WTC11 (cell line): ENCODE data around the gene CD180. TPM values are rescaled to one million over a fixed set of nuclear protein-coding genes. Genes with fewer than 3 reads are reported as not detected.

Source experiments
- ATAC-seq: fragments of 200-7000 bp; cut with Tn5 transposase; 2 replicates; pipeline ENCODE4 v1.10.0; 2021; ENCODE audit warnings: mild to moderate bottlenecking, moderate library complexity
- CTCF ChIA-PET: fragments of 300-600 bp; sonication (Branson Sonifier 250); formaldehyde crosslinking; loops from one replicate; lab custom pipeline; 2021; ENCODE audit warnings: antibody characterized with exemption; lab: Charles Lee
- POLR2A ChIA-PET: fragments of 350-600 bp; sonication (Branson Sonifier 250); formaldehyde crosslinking; loops from one replicate; lab custom pipeline; 2021; ENCODE audit warnings: antibody characterized with exemption; lab: Charles Lee
- DNase-seq: peaks from one replicate; pipeline ENCODE4 v3.0.0; 2021; ENCODE audit warnings: low spot score
- H3K27ac Mint-ChIP-seq: 2 replicates; pipeline ENCODE4 v1.8.0; 2021; ENCODE audit warnings: mixed read lengths
- H3K27me3 Mint-ChIP-seq: 2 replicates; pipeline ENCODE4 v1.8.0; 2021; ENCODE audit warnings: low read depth, mild to moderate bottlenecking, moderate library complexity, mixed read lengths
- H3K36me3 Mint-ChIP-seq: 2 replicates; pipeline ENCODE4 v1.8.0; 2021; ENCODE audit warnings: mixed read lengths
- H3K4me1 Mint-ChIP-seq: 2 replicates; pipeline ENCODE4 v1.8.0; 2022; ENCODE audit warnings: mixed read lengths
- H3K4me3 Mint-ChIP-seq: 2 replicates; pipeline ENCODE4 v1.8.0; 2021; ENCODE audit warnings: mild to moderate bottlenecking, moderate library complexity, mixed read lengths
- H3K9me3 Mint-ChIP-seq: 2 replicates; pipeline ENCODE4 v1.8.0; 2021; ENCODE audit warnings: mixed read lengths
- CREB1 ChIP-seq: sonication (generic); formaldehyde crosslinking; IDR thresholded peaks from 2 replicates; pipeline ENCODE4 v1.8.0; 2023; ENCODE audit warnings: mild to moderate bottlenecking, missing genetic modification reagents
- EMX1 ChIP-seq: fragments of 250-450 bp; sonication (Bioruptor Pico); IDR thresholded peaks from 2 replicates; pipeline ENCODE4 v1.8.0; 2021; ENCODE audit warnings: mild to moderate bottlenecking
- ETV6 ChIP-seq: sonication (generic); formaldehyde crosslinking; IDR thresholded peaks from 2 replicates; pipeline ENCODE4 v1.8.1; 2022; ENCODE audit warnings: mild to moderate bottlenecking, missing genetic modification reagents
- GTF2I ChIP-seq: fragments of 250-450 bp; sonication (Bioruptor Pico); conservative IDR thresholded peaks from 2 replicates; pipeline ENCODE4 v1.4.0; 2021; ENCODE audit warnings: mild to moderate bottlenecking
- HMGA2 ChIP-seq: fragments of 250-450 bp; sonication (Bioruptor Pico); IDR thresholded peaks from 2 replicates; pipeline ENCODE4 v1.4.0; 2021; ENCODE audit warnings: mild to moderate bottlenecking, moderate library complexity
- NFATC4 ChIP-seq: fragments of 250-450 bp; sonication (Bioruptor Pico); IDR thresholded peaks from 2 replicates; pipeline ENCODE4 v1.9.0; 2021; ENCODE audit warnings: mild to moderate bottlenecking
- OVOL2 ChIP-seq: fragments of 250-450 bp; sonication (Bioruptor Pico); IDR thresholded peaks from 2 replicates; pipeline ENCODE4 v1.9.0; 2021; ENCODE audit warnings: mild to moderate bottlenecking, borderline replicate concordance
- RORB ChIP-seq: fragments of 250-450 bp; sonication (Bioruptor Pico); IDR thresholded peaks from 2 replicates; pipeline ENCODE4 v1.9.0; 2021; ENCODE audit warnings: mild to moderate bottlenecking
- TCF7 ChIP-seq: sonication (generic); formaldehyde crosslinking; IDR thresholded peaks from 2 replicates; pipeline ENCODE4 v1.8.0; 2022; ENCODE audit warnings: mild to moderate bottlenecking, low read depth, missing genetic modification reagents, moderate library complexity
- TP53 ChIP-seq: sonication (generic); formaldehyde crosslinking; IDR thresholded peaks from 2 replicates; pipeline ENCODE4 v1.8.1; 2023; ENCODE audit warnings: mild to moderate bottlenecking, missing genetic modification reagents
- ZNF121 ChIP-seq: sonication (generic); formaldehyde crosslinking; IDR thresholded peaks from 2 replicates; pipeline ENCODE4 v1.8.0; 2023; ENCODE audit warnings: missing genetic modification reagents
- ZNF416 ChIP-seq: fragments of 250-450 bp; sonication (Bioruptor Pico); IDR thresholded peaks from 2 replicates; pipeline ENCODE4 v1.9.0; 2021; ENCODE audit warnings: mild to moderate bottlenecking, inconsistent platforms
- total RNA-seq: library from RNA; stranded (reverse); gene quantifications from 3 replicates; pipeline ENCODE4 v1.2.3, GENCODE V29; 2021
- TF ChIP-seq, protein P1 (sequence below): fragments of 250-450 bp; sonication (Bioruptor Pico); IDR thresholded peaks from 2 replicates; pipeline ENCODE4 v1.9.0; 2021; ENCODE audit warnings: mild to moderate bottlenecking, borderline replicate concordance
- TF ChIP-seq, protein P2 (sequence below): sonication (generic); formaldehyde crosslinking; IDR thresholded peaks from 2 replicates; pipeline ENCODE4 v1.8.0; 2023; ENCODE audit warnings: mild to moderate bottlenecking, missing genetic modification reagents
- TF ChIP-seq, protein P3 (sequence below): fragments of 200-600 bp; IDR thresholded peaks from 2 replicates; pipeline ENCODE4 v1.8.0; 2022; ENCODE audit warnings: antibody characterized with exemption
- TF ChIP-seq, protein P4 (sequence below): sonication (generic); formaldehyde crosslinking; IDR thresholded peaks from 2 replicates; pipeline ENCODE4 v1.8.1; 2023; ENCODE audit warnings: mild to moderate bottlenecking, missing genetic modification reagents
- TF ChIP-seq, protein P5 (sequence below): fragments of 250-450 bp; sonication (Bioruptor Pico); IDR thresholded peaks from 2 replicates; pipeline ENCODE4 v1.9.0; 2021; ENCODE audit warnings: moderate library complexity, mild to moderate bottlenecking, inconsistent platforms, borderline replicate concordance
- TF ChIP-seq, protein P6 (sequence below): sonication (generic); formaldehyde crosslinking; IDR thresholded peaks from 2 replicates; pipeline ENCODE4 v1.8.0; 2023; ENCODE audit warnings: missing genetic modification reagents, mild to moderate bottlenecking, borderline replicate concordance
- TF ChIP-seq, protein P7 (sequence below): sonication (generic); formaldehyde crosslinking; IDR thresholded peaks from 2 replicates; pipeline ENCODE4 v1.8.1; 2023; ENCODE audit warnings: mild to moderate bottlenecking, moderate library complexity, missing genetic modification reagents

Gene CD180
- total RNA-seq, 1 experiment from 2014 or later, result not detected

DNA sequence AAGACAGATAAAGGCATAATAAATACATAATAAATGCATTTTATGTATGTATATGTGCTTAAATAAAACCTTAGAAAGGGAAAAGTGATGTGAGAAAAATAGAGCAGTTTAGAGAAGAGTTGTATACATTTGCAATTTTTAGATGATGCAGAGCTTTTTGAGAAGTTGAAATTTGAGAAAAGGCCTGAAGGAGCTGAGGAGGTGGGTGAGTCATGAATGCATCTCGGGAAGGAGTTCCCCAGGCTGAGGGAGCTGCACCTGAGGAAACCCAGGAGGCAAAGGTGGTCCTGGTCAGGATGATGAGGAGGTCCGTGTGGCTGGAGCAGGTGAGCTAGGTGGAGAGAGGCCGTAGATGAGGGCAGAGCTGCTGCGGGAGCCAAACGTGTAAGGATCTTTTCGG lies 17.4 kb upstream of the CD180 start (continued):
- TF ChIP-seq, protein P1, sequence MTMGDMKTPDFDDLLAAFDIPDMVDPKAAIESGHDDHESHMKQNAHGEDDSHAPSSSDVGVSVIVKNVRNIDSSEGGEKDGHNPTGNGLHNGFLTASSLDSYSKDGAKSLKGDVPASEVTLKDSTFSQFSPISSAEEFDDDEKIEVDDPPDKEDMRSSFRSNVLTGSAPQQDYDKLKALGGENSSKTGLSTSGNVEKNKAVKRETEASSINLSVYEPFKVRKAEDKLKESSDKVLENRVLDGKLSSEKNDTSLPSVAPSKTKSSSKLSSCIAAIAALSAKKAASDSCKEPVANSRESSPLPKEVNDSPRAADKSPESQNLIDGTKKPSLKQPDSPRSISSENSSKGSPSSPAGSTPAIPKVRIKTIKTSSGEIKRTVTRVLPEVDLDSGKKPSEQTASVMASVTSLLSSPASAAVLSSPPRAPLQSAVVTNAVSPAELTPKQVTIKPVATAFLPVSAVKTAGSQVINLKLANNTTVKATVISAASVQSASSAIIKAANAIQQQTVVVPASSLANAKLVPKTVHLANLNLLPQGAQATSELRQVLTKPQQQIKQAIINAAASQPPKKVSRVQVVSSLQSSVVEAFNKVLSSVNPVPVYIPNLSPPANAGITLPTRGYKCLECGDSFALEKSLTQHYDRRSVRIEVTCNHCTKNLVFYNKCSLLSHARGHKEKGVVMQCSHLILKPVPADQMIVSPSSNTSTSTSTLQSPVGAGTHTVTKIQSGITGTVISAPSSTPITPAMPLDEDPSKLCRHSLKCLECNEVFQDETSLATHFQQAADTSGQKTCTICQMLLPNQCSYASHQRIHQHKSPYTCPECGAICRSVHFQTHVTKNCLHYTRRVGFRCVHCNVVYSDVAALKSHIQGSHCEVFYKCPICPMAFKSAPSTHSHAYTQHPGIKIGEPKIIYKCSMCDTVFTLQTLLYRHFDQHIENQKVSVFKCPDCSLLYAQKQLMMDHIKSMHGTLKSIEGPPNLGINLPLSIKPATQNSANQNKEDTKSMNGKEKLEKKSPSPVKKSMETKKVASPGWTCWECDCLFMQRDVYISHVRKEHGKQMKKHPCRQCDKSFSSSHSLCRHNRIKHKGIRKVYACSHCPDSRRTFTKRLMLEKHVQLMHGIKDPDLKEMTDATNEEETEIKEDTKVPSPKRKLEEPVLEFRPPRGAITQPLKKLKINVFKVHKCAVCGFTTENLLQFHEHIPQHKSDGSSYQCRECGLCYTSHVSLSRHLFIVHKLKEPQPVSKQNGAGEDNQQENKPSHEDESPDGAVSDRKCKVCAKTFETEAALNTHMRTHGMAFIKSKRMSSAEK (CRISPR knock-in tag), result no peak
- TF ChIP-seq RORB (CRISPR knock-in tag) (no peak), GTF2I (CRISPR knock-in tag) (no peak), ZNF121 (CRISPR knock-in tag) (no peak), EMX1 (CRISPR knock-in tag) (no peak), CREB1 (CRISPR knock-in tag) (no peak)
- TF ChIP-seq, protein P2, sequence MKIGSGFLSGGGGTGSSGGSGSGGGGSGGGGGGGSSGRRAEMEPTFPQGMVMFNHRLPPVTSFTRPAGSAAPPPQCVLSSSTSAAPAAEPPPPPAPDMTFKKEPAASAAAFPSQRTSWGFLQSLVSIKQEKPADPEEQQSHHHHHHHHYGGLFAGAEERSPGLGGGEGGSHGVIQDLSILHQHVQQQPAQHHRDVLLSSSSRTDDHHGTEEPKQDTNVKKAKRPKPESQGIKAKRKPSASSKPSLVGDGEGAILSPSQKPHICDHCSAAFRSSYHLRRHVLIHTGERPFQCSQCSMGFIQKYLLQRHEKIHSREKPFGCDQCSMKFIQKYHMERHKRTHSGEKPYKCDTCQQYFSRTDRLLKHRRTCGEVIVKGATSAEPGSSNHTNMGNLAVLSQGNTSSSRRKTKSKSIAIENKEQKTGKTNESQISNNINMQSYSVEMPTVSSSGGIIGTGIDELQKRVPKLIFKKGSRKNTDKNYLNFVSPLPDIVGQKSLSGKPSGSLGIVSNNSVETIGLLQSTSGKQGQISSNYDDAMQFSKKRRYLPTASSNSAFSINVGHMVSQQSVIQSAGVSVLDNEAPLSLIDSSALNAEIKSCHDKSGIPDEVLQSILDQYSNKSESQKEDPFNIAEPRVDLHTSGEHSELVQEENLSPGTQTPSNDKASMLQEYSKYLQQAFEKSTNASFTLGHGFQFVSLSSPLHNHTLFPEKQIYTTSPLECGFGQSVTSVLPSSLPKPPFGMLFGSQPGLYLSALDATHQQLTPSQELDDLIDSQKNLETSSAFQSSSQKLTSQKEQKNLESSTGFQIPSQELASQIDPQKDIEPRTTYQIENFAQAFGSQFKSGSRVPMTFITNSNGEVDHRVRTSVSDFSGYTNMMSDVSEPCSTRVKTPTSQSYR (CRISPR knock-in tag), result no peak
- TF ChIP-seq, protein P3, sequence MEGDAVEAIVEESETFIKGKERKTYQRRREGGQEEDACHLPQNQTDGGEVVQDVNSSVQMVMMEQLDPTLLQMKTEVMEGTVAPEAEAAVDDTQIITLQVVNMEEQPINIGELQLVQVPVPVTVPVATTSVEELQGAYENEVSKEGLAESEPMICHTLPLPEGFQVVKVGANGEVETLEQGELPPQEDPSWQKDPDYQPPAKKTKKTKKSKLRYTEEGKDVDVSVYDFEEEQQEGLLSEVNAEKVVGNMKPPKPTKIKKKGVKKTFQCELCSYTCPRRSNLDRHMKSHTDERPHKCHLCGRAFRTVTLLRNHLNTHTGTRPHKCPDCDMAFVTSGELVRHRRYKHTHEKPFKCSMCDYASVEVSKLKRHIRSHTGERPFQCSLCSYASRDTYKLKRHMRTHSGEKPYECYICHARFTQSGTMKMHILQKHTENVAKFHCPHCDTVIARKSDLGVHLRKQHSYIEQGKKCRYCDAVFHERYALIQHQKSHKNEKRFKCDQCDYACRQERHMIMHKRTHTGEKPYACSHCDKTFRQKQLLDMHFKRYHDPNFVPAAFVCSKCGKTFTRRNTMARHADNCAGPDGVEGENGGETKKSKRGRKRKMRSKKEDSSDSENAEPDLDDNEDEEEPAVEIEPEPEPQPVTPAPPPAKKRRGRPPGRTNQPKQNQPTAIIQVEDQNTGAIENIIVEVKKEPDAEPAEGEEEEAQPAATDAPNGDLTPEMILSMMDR, result no peak
- TF ChIP-seq, protein P4, sequence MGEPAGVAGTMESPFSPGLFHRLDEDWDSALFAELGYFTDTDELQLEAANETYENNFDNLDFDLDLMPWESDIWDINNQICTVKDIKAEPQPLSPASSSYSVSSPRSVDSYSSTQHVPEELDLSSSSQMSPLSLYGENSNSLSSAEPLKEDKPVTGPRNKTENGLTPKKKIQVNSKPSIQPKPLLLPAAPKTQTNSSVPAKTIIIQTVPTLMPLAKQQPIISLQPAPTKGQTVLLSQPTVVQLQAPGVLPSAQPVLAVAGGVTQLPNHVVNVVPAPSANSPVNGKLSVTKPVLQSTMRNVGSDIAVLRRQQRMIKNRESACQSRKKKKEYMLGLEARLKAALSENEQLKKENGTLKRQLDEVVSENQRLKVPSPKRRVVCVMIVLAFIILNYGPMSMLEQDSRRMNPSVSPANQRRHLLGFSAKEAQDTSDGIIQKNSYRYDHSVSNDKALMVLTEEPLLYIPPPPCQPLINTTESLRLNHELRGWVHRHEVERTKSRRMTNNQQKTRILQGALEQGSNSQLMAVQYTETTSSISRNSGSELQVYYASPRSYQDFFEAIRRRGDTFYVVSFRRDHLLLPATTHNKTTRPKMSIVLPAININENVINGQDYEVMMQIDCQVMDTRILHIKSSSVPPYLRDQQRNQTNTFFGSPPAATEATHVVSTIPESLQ (CRISPR knock-in tag), result no peak
- TF ChIP-seq, all 79 proteins: peak for 0

DNA sequence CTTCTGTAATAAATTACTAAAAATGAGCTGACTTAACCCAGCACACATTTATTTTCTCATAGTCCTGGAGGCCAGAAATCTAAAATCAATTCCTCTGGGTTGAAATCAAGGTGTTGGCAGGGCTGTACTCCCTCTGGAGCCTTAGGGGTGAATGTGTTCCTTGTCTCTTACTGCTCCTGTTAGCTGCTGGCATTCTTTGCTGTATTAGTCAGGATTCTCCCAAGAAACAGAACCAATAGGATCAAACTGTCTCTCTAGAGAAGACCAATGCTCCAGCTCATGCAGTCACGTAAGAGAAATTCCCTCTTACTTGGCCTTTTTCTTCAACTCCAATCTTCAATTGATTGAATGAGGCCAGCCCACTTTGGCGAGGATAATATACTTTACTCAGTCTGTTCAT lies 15.3 kb upstream of the CD180 start:
- no peaks in the 10 kb centered on the region for H3K36me3 Mint-ChIP-seq
- no peak overlapping the region for H3K27ac Mint-ChIP-seq
- no peak for DNase-seq
- POLR2A ChIA-PET, result no interaction called here
- H3K4me1 Mint-ChIP-seq, result no peaks in the 10 kb centered on the region; the same call in 1 of the 2 replicates
- H3K4me3 Mint-ChIP-seq, result no peak overlapping the region
- no peak for ATAC-seq
- no peaks in the 10 kb centered on the region for H3K9me3 Mint-ChIP-seq
- H3K27me3 Mint-ChIP-seq, result no peaks in the 10 kb centered on the region; the same call in 1 of the 2 replicates
- CTCF ChIA-PET, result interaction anchor here (1.0 kb wide), 1 partner anchor 56 kb away, joined by 3 read pairs; no protein-coding TSS in a partner anchor
- TF ChIP-seq HMGA2 (CRISPR knock-in tag) (no peak), NFATC4 (CRISPR knock-in tag) (no peak), ETV6 (CRISPR knock-in tag) (no peak), ZNF416 (CRISPR knock-in tag) (no peak), TCF7 (CRISPR knock-in tag) (no peak), TP53 (CRISPR knock-in tag) (no peak), OVOL2 (CRISPR knock-in tag) (no peak)
- TF ChIP-seq, protein P5, sequence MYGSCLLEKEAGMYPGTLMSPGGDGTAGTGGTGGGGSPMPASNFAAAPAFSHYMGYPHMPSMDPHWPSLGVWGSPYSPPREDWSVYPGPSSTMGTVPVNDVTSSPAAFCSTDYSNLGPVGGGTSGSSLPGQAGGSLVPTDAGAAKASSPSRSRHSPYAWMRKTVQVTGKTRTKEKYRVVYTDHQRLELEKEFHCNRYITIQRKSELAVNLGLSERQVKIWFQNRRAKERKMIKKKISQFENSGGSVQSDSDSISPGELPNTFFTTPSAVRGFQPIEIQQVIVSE (CRISPR knock-in tag), result no peak
- TF ChIP-seq, protein P6, sequence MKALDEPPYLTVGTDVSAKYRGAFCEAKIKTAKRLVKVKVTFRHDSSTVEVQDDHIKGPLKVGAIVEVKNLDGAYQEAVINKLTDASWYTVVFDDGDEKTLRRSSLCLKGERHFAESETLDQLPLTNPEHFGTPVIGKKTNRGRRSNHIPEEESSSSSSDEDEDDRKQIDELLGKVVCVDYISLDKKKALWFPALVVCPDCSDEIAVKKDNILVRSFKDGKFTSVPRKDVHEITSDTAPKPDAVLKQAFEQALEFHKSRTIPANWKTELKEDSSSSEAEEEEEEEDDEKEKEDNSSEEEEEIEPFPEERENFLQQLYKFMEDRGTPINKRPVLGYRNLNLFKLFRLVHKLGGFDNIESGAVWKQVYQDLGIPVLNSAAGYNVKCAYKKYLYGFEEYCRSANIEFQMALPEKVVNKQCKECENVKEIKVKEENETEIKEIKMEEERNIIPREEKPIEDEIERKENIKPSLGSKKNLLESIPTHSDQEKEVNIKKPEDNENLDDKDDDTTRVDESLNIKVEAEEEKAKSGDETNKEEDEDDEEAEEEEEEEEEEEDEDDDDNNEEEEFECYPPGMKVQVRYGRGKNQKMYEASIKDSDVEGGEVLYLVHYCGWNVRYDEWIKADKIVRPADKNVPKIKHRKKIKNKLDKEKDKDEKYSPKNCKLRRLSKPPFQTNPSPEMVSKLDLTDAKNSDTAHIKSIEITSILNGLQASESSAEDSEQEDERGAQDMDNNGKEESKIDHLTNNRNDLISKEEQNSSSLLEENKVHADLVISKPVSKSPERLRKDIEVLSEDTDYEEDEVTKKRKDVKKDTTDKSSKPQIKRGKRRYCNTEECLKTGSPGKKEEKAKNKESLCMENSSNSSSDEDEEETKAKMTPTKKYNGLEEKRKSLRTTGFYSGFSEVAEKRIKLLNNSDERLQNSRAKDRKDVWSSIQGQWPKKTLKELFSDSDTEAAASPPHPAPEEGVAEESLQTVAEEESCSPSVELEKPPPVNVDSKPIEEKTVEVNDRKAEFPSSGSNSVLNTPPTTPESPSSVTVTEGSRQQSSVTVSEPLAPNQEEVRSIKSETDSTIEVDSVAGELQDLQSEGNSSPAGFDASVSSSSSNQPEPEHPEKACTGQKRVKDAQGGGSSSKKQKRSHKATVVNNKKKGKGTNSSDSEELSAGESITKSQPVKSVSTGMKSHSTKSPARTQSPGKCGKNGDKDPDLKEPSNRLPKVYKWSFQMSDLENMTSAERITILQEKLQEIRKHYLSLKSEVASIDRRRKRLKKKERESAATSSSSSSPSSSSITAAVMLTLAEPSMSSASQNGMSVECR (CRISPR knock-in tag), result no peak
- TF ChIP-seq, protein P7, sequence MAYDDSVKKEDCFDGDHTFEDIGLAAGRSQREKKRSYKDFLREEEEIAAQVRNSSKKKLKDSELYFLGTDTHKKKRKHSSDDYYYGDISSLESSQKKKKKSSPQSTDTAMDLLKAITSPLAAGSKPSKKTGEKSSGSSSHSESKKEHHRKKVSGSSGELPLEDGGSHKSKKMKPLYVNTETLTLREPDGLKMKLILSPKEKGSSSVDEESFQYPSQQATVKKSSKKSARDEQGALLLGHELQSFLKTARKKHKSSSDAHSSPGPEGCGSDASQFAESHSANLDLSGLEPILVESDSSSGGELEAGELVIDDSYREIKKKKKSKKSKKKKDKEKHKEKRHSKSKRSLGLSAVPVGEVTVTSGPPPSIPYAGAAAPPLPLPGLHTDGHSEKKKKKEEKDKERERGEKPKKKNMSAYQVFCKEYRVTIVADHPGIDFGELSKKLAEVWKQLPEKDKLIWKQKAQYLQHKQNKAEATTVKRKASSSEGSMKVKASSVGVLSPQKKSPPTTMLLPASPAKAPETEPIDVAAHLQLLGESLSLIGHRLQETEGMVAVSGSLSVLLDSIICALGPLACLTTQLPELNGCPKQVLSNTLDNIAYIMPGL, result no peak
